Vagina (tissue), 2 donors: ENCODE results near the gene PSME1. TPM values are rescaled to one million over a fixed set of nuclear protein-coding genes. Genes with fewer than 3 reads are reported as not detected.

ENCODE experiments used
- DNase-seq, 2 donors: peaks; one replicate each; pipeline ENCODE4 v3.0.0-alpha.2; 2017; ENCODE audit errors: extremely low spot score in 2 of 2
- H3K27ac ChIP-seq: fragments of 200-600 bp; sonication (generic); one replicate; pipeline ENCODE4 v1.5.1; 2019
- H3K27me3 ChIP-seq: fragments of 200-600 bp; sonication (generic); one replicate; pipeline ENCODE4 v1.5.1; 2019
- H3K36me3 ChIP-seq, 2 donors: fragments of 200-600 bp; sonication (generic); one replicate each; pipeline ENCODE4 v1.5.1; 2017 to 2019
- H3K4me1 ChIP-seq: fragments of 200-600 bp; sonication (generic); one replicate; pipeline ENCODE4 v1.5.1; 2019
- H3K4me3 ChIP-seq, 2 donors: fragments of 200-600 bp; sonication (generic); 1 replicate in 1 of 2; 2 replicates in 1 of 2; pipeline ENCODE4 v1.5.1; 2016 to 2019
- H3K9me3 ChIP-seq: fragments of 200-600 bp; sonication (generic); one replicate; pipeline ENCODE4 v1.5.1; 2019
- POLR2A ChIP-seq, 2 donors: fragments of 450-650 bp; IDR thresholded peaks; one replicate each; pipeline ENCODE4 v1.6.1; 2017; ENCODE audit warnings: antibody characterized with exemption in 2 of 2, mild to moderate bottlenecking in 2 of 2, moderate library complexity in 2 of 2
- POLR2AphosphoS5 ChIP-seq, 2 donors: sonication (generic); formaldehyde crosslinking; IDR thresholded peaks; one replicate each; pipeline ENCODE4 v1.9.0; 2017; ENCODE audit warnings: antibody characterized with exemption in 2 of 2, mild to moderate bottlenecking in 2 of 2, low read depth in 1 of 2; ENCODE audit not compliant: insufficient read depth in 1 of 2
- intact Hi-C: fragments of 100-400 bp; cut with DNase I; formaldehyde crosslinking; loops from one replicate; pipeline ENCODE4 v1.15.1; 2023
- total RNA-seq: library from RNA; depleted of rRNA; stranded (reverse); fragments of >200 nt; gene quantifications from one replicate; pipeline ENCODE4 v1.2.3, GENCODE V29; 2016
- TF ChIP-seq, protein P1 (sequence below), 3 experiments: fragments of 450-650 bp in 2 of 3; fragments of 200-600 bp in 1 of 3; sonication (generic) in 1 of 3; IDR thresholded peaks; one replicate each; pipeline ENCODE4 v1.5.1; 2017 to 2019; ENCODE audit warnings: antibody characterized with exemption in 3 of 3, mild to moderate bottlenecking in 2 of 3, moderate library complexity in 2 of 3

The PSME1 gene
- total RNA-seq, 1 donor from 2014 or later: 118 TPM

DNA sequence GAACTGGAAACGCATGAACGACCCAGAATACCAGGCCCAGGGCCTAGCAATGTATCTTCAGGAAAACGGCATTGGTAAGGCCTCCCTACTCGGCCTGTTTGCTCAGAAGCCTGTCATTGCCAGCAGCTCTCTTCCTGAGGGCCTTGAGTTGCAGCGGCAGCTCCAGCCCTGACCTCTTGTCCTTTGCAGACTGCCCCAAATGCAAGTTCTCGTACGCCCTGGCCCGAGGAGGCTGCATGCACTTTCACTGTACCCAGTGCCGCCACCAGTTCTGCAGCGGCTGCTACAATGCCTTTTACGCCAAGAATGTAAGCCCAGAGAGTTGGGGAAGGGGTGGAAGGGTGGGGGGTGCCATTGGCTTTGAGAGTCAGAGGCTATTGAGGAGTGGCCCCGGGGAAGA, 21.3 kb downstream of the PSME1 start:
- intact Hi-C loops: no loop called here

DNA sequence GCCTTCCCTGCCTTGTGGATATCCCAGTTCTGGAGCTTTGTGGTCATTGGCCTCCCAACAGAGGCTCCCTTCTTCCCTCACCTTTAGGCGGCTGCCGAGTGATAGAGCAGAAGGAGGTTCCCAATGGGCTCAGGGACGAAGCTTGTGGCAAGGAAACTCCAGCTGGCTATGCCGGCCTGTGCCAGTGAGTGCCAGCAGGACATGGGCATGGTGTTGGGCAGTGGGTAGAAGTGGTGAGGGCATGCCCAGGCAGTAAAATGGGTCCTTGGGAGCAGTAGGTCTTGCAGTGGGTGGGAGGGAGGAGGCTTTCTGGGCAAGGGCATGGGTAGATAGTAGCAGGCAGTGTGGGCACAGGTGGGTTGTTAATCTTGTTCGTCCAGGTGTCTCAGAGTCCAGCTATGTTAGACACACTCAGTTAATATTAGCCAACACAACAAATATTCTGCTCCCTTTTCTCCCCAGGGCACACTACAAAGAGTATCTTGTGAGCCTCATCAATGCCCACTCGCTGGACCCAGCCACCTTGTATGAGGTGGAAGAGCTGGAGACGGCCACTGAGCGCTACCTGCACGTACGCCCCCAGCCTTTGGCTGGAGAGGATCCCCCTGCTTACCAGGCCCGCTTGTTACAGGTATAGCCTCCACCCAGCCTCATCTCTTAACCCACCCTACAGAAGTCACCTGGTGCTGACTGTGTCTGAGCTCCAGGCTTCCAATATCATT, 23.9 kb downstream of the PSME1 start:
- Histone ChIP-seq H3K27me3 (no peaks in the 10 kb centered on the region), H3K9me3 (no peaks in the 10 kb centered on the region), H3K4me1 (peaks cover 38% of the 10 kb centered on the region), H3K4me3 (no peak overlapping the region), H3K27ac (peak overlapping the region; percentile 95), H3K36me3 (peaks cover 0 to 59% of the 10 kb centered on the region in 2 donors)
- intact Hi-C loops: no loop called here
- TF ChIP-seq POLR2A (IDR thresholded peaks at IDR 0.05) (no peak), POLR2AphosphoS5 (IDR thresholded peaks at IDR 0.05; ENCODE audit: insufficient read depth in 1 of 2, low read depth in 1 of 2) (no peak)
- TF ChIP-seq, protein P1, sequence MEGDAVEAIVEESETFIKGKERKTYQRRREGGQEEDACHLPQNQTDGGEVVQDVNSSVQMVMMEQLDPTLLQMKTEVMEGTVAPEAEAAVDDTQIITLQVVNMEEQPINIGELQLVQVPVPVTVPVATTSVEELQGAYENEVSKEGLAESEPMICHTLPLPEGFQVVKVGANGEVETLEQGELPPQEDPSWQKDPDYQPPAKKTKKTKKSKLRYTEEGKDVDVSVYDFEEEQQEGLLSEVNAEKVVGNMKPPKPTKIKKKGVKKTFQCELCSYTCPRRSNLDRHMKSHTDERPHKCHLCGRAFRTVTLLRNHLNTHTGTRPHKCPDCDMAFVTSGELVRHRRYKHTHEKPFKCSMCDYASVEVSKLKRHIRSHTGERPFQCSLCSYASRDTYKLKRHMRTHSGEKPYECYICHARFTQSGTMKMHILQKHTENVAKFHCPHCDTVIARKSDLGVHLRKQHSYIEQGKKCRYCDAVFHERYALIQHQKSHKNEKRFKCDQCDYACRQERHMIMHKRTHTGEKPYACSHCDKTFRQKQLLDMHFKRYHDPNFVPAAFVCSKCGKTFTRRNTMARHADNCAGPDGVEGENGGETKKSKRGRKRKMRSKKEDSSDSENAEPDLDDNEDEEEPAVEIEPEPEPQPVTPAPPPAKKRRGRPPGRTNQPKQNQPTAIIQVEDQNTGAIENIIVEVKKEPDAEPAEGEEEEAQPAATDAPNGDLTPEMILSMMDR (IDR thresholded peaks at IDR 0.05): no peak
- no peak for DNase-seq

More for the DNA sequence above, 21.3 kb downstream of the PSME1 start:
- H3K4me1 ChIP-seq: peaks cover 13% of the 10 kb centered on the region
- TF ChIP-seq, protein P1 (IDR thresholded peaks at IDR 0.05): no peak
- TF ChIP-seq POLR2A (IDR thresholded peaks at IDR 0.05) (no peak), POLR2AphosphoS5 (IDR thresholded peaks at IDR 0.05; ENCODE audit: insufficient read depth in 1 of 2, low read depth in 1 of 2) (no peak)
- no peaks in the 10 kb centered on the region for H3K27me3 ChIP-seq
- H3K27ac ChIP-seq: no peak overlapping the region
- DNase-seq: no peak
- H3K4me3 ChIP-seq: no peak overlapping the region
- no peaks in the 10 kb centered on the region for H3K9me3 ChIP-seq
- peaks cover 0 to 57% of the 10 kb centered on the region in 2 donors for H3K36me3 ChIP-seq

GRCh38 chr14:24160499-24160849, 24.5 kb downstream of the PSME1 start:
- Histone ChIP-seq H3K27ac (peak overlapping the region; percentile 95), H3K4me3 (peak overlapping the region in 1 of 2 donors; percentile 58), H3K36me3 (peaks cover 0 to 59% of the 10 kb centered on the region in 2 donors), H3K4me1 (peaks cover 38% of the 10 kb centered on the region), H3K9me3 (no peaks in the 10 kb centered on the region), H3K27me3 (no peaks in the 10 kb centered on the region)
- no peak for DNase-seq
- intact Hi-C loops: no loop called here
- no peak for TF ChIP-seq POLR2A (IDR thresholded peaks at IDR 0.05)

DNA sequence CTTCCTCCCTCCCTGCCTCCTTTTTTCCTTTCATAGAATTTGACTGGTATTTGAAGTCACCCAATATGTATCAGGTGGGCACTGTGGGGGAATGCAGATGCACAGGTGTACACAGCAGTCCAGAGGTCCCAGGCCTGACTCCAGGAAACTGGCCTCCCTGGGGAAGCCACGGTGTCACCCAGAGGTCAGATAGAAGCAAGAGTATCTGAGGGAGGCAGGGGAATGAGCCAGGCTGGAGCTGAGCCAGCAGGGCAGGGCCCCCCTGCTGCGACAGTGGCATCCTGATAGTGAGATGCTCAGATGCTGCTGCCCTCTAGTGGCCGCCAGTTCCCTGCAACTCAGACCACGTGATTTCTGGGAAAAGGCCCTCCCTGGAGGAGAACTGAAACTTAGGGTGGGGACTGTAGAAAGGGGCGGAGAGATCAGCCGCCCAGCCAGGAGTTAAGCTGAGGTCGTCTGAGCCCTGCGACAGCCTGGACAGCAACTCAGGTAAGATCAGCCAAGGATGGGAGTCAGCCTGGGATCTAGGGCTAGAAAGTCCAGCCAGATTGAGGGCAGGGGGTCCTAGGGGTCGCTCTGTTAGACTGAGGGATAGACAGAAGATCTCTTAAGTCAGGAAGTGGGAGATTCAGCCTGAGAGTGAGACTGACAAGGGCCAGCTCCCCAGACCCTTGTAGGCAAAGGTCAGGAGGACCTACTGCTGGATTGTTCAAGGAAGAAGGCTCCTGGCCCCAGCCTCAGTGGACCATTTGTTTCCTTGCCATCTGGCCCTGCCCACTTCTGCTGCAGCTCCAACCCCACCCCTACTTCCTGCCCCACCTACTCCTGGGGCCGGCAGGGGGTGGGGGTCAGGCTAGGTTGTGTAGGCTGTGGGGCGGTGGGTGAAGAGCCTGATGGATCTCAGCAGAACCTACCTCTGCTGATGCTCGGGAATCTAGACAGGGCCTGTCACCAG, 25.1 kb downstream of the PSME1 start, which contains the start of gene IRF9:
TSS of gene IRF9 (plus strand) at position 416 of the 955 bp plus-strand sequence. CDS start 880 bp downstream, outside the sequence.
- peak within 1 kb of the TSS; percentile 58 for H3K4me3 ChIP-seq
- peak in 1 of 2 donors; percentile 97 for DNase-seq
- intact Hi-C loops: no loop called here
- peaks cover 0 to 59% of the 10 kb centered on the region in 2 donors for H3K36me3 ChIP-seq
- H3K9me3 ChIP-seq: no peaks in the 10 kb centered on the region
- TF ChIP-seq POLR2AphosphoS5 (IDR thresholded peaks at IDR 0.05; ENCODE audit: insufficient read depth in 1 of 2, low read depth in 1 of 2) (peak; percentile 91 to 98), POLR2A (IDR thresholded peaks at IDR 0.05) (peak in 1 of 2 donors; percentile 40)
- TF ChIP-seq, protein P1 (IDR thresholded peaks at IDR 0.05): peak; percentile 82 to 98 (median 88)
- peak within 1 kb of the TSS; percentile 95 for H3K27ac ChIP-seq
- H3K27me3 ChIP-seq: no peaks in the 10 kb centered on the region
- peaks cover 38% of the 10 kb centered on the region for H3K4me1 ChIP-seq

DNA sequence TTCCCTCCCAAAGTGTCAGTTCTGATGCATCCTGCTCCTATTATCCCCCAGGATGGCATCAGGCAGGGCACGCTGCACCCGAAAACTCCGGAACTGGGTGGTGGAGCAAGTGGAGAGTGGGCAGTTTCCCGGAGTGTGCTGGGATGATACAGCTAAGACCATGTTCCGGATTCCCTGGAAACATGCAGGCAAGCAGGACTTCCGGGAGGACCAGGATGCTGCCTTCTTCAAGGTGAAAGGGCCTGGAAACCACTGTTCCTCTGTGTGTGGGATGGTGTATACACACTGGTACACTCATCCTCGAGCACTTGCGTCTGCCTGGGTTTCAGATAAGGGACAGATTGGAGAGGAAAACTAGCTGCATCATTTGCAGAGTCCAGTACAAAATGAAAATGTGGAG, 26.1 kb downstream of the PSME1 start:
- Histone ChIP-seq H3K9me3 (no peaks in the 10 kb centered on the region), H3K36me3 (peaks cover 0 to 60% of the 10 kb centered on the region in 2 donors), H3K27me3 (no peaks in the 10 kb centered on the region), H3K4me1 (peaks cover 38% of the 10 kb centered on the region), H3K4me3 (peak overlapping the region; percentile 58), H3K27ac (peak overlapping the region; percentile 95)
- TF ChIP-seq, protein P1 (IDR thresholded peaks at IDR 0.05): no peak
- no peak for TF ChIP-seq POLR2A (IDR thresholded peaks at IDR 0.05)
- no peak for TF ChIP-seq POLR2AphosphoS5 (IDR thresholded peaks at IDR 0.05; ENCODE audit: insufficient read depth in 1 of 2, low read depth in 1 of 2)
- intact Hi-C loops: no loop called here
- DNase-seq: no peak
